HEK293 (cell line): ENCODE data around the gene TWIST2.

Experiments
- CTCF ChIA-PET: fragments of 350-600 bp; formaldehyde crosslinking; extraction: SDS; loops from one replicate; lab custom pipeline; 2021; ENCODE audit warnings: antibody characterized with exemption; lab: Yijun Ruan, JAX
- POLR2A ChIA-PET: fragments of 300-600 bp; formaldehyde crosslinking; extraction: SDS; loops from one replicate; lab custom pipeline; 2020; ENCODE audit warnings: antibody characterized with exemption, inconsistent platforms; lab: Yijun Ruan, JAX
- H3K27ac ChIP-seq: fragments of 200-500 bp; sonication (Bioruptor generic); 2 replicates; pipeline ENCODE4 v1.5.1; 2014; ENCODE audit warnings: low read depth, low read length, control low read depth, inconsistent platforms; ENCODE audit errors: extremely low read depth
- H3K36me3 ChIP-seq, 2 experiments: fragments of 200-500 bp in 1 of 2; sonication (Bioruptor generic) in 1 of 2; 1 replicate in 1 of 2; 2 replicates in 1 of 2; pipeline ENCODE4 v1.5.1; 2014 to 2017; ENCODE audit warnings: inconsistent platforms in 2 of 2, low read length in 2 of 2; ENCODE audit not compliant: control insufficient read depth in 2 of 2, insufficient read depth in 1 of 2
- H3K4me1 ChIP-seq: fragments of 200-500 bp; sonication (Bioruptor generic); 2 replicates; pipeline ENCODE4 v1.5.1; 2014; ENCODE audit warnings: mild to moderate bottlenecking, low read length, inconsistent platforms; ENCODE audit not compliant: control insufficient read depth, insufficient read depth
- H3K4me3 ChIP-seq: 2 replicates; pipeline ENCODE4 v1.5.1; 2011; ENCODE audit warnings: low read depth, mild to moderate bottlenecking, control low read depth, low read length, moderate library complexity
- H3K9me3 ChIP-seq: fragments of 200-500 bp; sonication (Bioruptor generic); 2 replicates; pipeline ENCODE4 v1.5.1; 2014; ENCODE audit warnings: low read depth, low read length, inconsistent platforms; ENCODE audit not compliant: control insufficient read depth, insufficient read depth
- GLI2 ChIP-seq: fragments of 450-650 bp; formaldehyde crosslinking; IDR thresholded peaks from 2 replicates; pipeline ENCODE4; 2017; ENCODE audit warnings: missing biosample characterization, missing genetic modification characterization, low read depth, borderline replicate concordance
- SALL2 ChIP-seq: fragments of 450-650 bp; formaldehyde crosslinking; IDR thresholded peaks from 2 replicates; pipeline ENCODE4 v1.5.0; 2017; ENCODE audit warnings: missing biosample characterization, mild to moderate bottlenecking, missing genetic modification characterization, borderline replicate concordance
- TRIM28 ChIP-seq: IDR thresholded peaks from 2 replicates; pipeline ENCODE4 v1.6.1; 2011; ENCODE audit warnings: low read length, control low read depth, borderline replicate concordance
- ZEB2 ChIP-seq: fragments of 450-650 bp; formaldehyde crosslinking; IDR thresholded peaks from 2 replicates; pipeline ENCODE4 v1.5.1; 2016; ENCODE audit warnings: missing biosample characterization, missing genetic modification characterization
- ZNF138 ChIP-seq: fragments of 450-650 bp; formaldehyde crosslinking; IDR thresholded peaks from 2 replicates; pipeline ENCODE4 v1.5.1; 2016; ENCODE audit warnings: missing biosample characterization, missing genetic modification characterization, borderline replicate concordance
- ZNF157 ChIP-seq: fragments of 450-650 bp; formaldehyde crosslinking; IDR thresholded peaks from 2 replicates; pipeline ENCODE4 v1.5.1; 2016; ENCODE audit warnings: missing biosample characterization, missing genetic modification characterization
- ZNF169 ChIP-seq: fragments of 450-650 bp; formaldehyde crosslinking; IDR thresholded peaks from 2 replicates; pipeline ENCODE4 v1.5.1; 2016; ENCODE audit warnings: missing biosample characterization, missing genetic modification characterization
- ZNF184 ChIP-seq: fragments of 450-650 bp; IDR thresholded peaks from 2 replicates; pipeline ENCODE4 v1.5.1; 2018; ENCODE audit warnings: missing biosample characterization, mild to moderate bottlenecking, missing genetic modification characterization
- ZNF248 ChIP-seq: fragments of 450-650 bp; formaldehyde crosslinking; IDR thresholded peaks from 2 replicates; pipeline ENCODE4 v1.5.1; 2017; ENCODE audit warnings: missing biosample characterization, missing genetic modification characterization
- ZNF292 ChIP-seq: fragments of 450-650 bp; formaldehyde crosslinking; IDR thresholded peaks from 2 replicates; pipeline ENCODE4 v1.5.1; 2016; ENCODE audit warnings: low read depth, missing biosample characterization, missing genetic modification characterization, borderline replicate concordance
- ZNF394 ChIP-seq: fragments of 450-650 bp; formaldehyde crosslinking; IDR thresholded peaks from 2 replicates; pipeline ENCODE4 v1.5.1; 2016; ENCODE audit warnings: missing biosample characterization, missing genetic modification characterization, mild to moderate bottlenecking, moderate library complexity, borderline replicate concordance
- ZNF544 ChIP-seq: fragments of 450-650 bp; formaldehyde crosslinking; IDR thresholded peaks from 2 replicates; pipeline ENCODE4 v1.5.0; 2017; ENCODE audit warnings: missing biosample characterization, missing genetic modification characterization
- ZNF549 ChIP-seq: fragments of 450-650 bp; IDR thresholded peaks from 2 replicates; pipeline ENCODE4 v1.5.1; 2018; ENCODE audit warnings: missing biosample characterization, missing genetic modification characterization, mild to moderate bottlenecking, inconsistent platforms, moderate library complexity
- ZNF558 ChIP-seq: fragments of 450-650 bp; formaldehyde crosslinking; IDR thresholded peaks from 2 replicates; pipeline ENCODE4 v1.5.1; 2016; ENCODE audit warnings: missing biosample characterization, missing genetic modification characterization
- ZNF776 ChIP-seq: fragments of 450-650 bp; formaldehyde crosslinking; IDR thresholded peaks from 2 replicates; pipeline ENCODE4 v1.5.0; 2017; ENCODE audit warnings: missing biosample characterization, missing genetic modification characterization, borderline replicate concordance
- ZNF791 ChIP-seq: fragments of 450-650 bp; formaldehyde crosslinking; IDR thresholded peaks from 2 replicates; pipeline ENCODE4 v1.5.1; 2016; ENCODE audit warnings: missing biosample characterization, missing genetic modification characterization
- ZNF830 ChIP-seq: fragments of 450-650 bp; IDR thresholded peaks from 2 replicates; pipeline ENCODE4 v1.5.0; 2018; ENCODE audit warnings: missing biosample characterization, missing genetic modification characterization, low read depth, mild to moderate bottlenecking, moderate library complexity
- TF ChIP-seq, protein P1 (sequence below): fragments of 450-650 bp; formaldehyde crosslinking; IDR thresholded peaks from 2 replicates; pipeline ENCODE4 v1.5.1; 2016; ENCODE audit warnings: missing biosample characterization, missing genetic modification characterization
- TF ChIP-seq, protein P2 (sequence below): fragments of 450-650 bp; formaldehyde crosslinking; IDR thresholded peaks from 2 replicates; pipeline ENCODE4 v1.5.1; 2016; ENCODE audit warnings: missing biosample characterization, missing genetic modification characterization, low read depth
- TF ChIP-seq, protein P3 (sequence below): fragments of 450-650 bp; formaldehyde crosslinking; IDR thresholded peaks from 2 replicates; pipeline ENCODE4 v1.5.1; 2016; ENCODE audit warnings: missing biosample characterization, missing genetic modification characterization
- TF ChIP-seq, protein P4 (sequence below): IDR thresholded peaks from 2 replicates; pipeline ENCODE4 v1.6.1; 2011; ENCODE audit warnings: mild to moderate bottlenecking, low read depth, low read length, borderline replicate concordance
- TF ChIP-seq, protein P5 (sequence below): fragments of 450-650 bp; formaldehyde crosslinking; IDR thresholded peaks from 2 replicates; pipeline ENCODE4 v1.5.1; 2016; ENCODE audit warnings: missing biosample characterization, missing genetic modification characterization, borderline replicate concordance
- TF ChIP-seq, protein P6 (sequence below): fragments of 450-650 bp; formaldehyde crosslinking; IDR thresholded peaks from 2 replicates; pipeline ENCODE4; 2016; ENCODE audit warnings: missing biosample characterization, missing genetic modification characterization

Gene TWIST2

DNA sequence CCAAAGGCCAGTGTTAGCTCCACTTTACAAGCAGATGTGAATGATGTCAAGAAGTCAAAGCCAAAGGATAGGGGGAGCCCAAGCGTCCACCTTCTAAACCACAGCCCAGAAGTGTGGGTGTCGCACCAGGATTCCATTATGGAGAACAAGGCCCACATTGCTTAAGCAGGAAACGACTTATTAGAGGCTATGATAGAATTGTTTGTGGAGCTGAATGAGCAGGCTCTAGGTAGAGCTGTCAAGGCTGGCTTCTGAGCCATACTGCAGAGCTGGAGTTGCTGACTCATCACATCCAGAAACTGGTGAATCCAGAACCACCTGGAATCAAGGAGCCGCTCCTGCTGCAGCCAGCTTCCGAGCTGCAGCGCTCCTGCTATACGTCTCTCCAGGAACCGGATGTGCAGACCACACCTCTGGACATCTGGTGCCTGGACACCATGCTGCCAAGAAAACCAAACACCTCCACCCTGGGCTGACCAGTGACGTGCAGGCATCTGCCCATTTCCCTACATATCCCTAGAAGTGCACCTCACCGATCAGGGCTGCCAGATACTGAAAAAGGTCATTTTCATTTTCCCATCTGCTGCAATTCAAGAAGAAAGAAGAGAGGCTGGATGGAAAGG is 6.2 kb upstream of the TWIST2 start:
- CTCF ChIA-PET = interaction anchor here (1.0 kb wide), 1 partner anchor 107 kb away, joined by 3 read pairs; no protein-coding TSS in a partner anchor
- no peak overlapping the region for H3K4me3 ChIP-seq
- no peaks in the 10 kb centered on the region for H3K4me1 ChIP-seq
- POLR2A ChIA-PET = no interaction called here
- no peak for TF ChIP-seq GLI2
- TF ChIP-seq, protein P1, sequence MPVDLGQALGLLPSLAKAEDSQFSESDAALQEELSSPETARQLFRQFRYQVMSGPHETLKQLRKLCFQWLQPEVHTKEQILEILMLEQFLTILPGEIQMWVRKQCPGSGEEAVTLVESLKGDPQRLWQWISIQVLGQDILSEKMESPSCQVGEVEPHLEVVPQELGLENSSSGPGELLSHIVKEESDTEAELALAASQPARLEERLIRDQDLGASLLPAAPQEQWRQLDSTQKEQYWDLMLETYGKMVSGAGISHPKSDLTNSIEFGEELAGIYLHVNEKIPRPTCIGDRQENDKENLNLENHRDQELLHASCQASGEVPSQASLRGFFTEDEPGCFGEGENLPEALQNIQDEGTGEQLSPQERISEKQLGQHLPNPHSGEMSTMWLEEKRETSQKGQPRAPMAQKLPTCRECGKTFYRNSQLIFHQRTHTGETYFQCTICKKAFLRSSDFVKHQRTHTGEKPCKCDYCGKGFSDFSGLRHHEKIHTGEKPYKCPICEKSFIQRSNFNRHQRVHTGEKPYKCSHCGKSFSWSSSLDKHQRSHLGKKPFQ (tag by site-specific recombination) = no peak
- TF ChIP-seq, protein P2, sequence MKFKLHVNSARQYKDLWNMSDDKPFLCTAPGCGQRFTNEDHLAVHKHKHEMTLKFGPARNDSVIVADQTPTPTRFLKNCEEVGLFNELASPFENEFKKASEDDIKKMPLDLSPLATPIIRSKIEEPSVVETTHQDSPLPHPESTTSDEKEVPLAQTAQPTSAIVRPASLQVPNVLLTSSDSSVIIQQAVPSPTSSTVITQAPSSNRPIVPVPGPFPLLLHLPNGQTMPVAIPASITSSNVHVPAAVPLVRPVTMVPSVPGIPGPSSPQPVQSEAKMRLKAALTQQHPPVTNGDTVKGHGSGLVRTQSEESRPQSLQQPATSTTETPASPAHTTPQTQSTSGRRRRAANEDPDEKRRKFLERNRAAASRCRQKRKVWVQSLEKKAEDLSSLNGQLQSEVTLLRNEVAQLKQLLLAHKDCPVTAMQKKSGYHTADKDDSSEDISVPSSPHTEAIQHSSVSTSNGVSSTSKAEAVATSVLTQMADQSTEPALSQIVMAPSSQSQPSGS (tag by site-specific recombination) = no peak
- TF ChIP-seq, protein P3, sequence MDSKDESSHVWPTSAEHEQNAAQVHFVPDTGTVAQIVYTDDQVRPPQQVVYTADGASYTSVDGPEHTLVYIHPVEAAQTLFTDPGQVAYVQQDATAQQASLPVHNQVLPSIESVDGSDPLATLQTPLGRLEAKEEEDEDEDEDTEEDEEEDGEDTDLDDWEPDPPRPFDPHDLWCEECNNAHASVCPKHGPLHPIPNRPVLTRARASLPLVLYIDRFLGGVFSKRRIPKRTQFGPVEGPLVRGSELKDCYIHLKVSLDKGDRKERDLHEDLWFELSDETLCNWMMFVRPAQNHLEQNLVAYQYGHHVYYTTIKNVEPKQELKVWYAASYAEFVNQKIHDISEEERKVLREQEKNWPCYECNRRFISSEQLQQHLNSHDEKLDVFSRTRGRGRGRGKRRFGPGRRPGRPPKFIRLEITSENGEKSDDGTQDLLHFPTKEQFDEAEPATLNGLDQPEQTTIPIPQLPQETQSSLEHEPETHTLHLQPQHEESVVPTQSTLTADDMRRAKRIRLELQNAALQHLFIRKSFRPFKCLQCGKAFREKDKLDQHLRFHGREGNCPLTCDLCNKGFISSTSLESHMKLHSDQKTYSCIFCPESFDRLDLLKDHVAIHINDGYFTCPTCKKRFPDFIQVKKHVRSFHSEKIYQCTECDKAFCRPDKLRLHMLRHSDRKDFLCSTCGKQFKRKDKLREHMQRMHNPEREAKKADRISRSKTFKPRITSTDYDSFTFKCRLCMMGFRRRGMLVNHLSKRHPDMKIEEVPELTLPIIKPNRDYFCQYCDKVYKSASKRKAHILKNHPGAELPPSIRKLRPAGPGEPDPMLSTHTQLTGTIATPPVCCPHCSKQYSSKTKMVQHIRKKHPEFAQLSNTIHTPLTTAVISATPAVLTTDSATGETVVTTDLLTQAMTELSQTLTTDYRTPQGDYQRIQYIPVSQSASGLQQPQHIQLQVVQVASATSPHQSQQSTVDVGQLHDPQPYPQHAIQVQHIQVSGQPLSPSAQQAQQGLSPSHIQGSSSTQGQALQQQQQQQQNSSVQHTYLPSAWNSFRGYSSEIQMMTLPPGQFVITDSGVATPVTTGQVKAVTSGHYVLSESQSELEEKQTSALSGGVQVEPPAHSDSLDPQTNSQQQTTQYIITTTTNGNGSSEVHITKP = no peak
- no peak for TF ChIP-seq ZNF394 (tag by site-specific recombination)
- TF ChIP-seq, protein P4, sequence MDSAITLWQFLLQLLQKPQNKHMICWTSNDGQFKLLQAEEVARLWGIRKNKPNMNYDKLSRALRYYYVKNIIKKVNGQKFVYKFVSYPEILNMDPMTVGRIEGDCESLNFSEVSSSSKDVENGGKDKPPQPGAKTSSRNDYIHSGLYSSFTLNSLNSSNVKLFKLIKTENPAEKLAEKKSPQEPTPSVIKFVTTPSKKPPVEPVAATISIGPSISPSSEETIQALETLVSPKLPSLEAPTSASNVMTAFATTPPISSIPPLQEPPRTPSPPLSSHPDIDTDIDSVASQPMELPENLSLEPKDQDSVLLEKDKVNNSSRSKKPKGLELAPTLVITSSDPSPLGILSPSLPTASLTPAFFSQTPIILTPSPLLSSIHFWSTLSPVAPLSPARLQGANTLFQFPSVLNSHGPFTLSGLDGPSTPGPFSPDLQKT = no peak
- no peak for TF ChIP-seq TRIM28
- no peak for TF ChIP-seq ZNF292 (tag by site-specific recombination)
- no peak for TF ChIP-seq ZNF791 (tag by site-specific recombination)
- no peak for TF ChIP-seq ZNF248 (tag by site-specific recombination)
- TF ChIP-seq ZNF549 (tag by site-specific recombination) = no peak
- no peaks in the 10 kb centered on the region for H3K9me3 ChIP-seq
- no peak overlapping the region for H3K27ac ChIP-seq
- H3K36me3 ChIP-seq = no peaks in the 10 kb centered on the region

DNA sequence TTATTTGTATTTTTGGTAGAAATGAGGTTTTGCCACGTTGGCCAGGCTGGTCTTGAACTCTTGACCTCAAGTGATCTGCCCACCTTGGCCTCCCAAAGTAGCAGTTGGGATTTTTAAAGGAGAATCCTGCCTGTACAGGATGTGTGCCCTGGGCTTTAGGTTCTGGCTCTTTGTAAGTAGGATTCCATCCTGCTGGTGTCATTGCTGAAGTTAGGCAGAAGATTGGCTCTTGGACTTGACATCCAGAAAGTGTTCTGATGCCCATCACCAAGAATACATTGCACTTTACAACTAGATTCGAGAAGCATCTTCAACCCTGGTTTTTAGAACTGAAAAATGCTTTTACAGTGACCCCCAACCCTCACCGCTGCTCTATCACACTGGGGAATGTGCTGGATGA is 4.4 kb upstream of the TWIST2 start:
- no peaks in the 10 kb centered on the region for H3K4me1 ChIP-seq
- H3K27ac ChIP-seq = no peak overlapping the region
- H3K9me3 ChIP-seq = no peaks in the 10 kb centered on the region
- H3K4me3 ChIP-seq = no peak overlapping the region
- no peaks in the 10 kb centered on the region for H3K36me3 ChIP-seq
- ChIA-PET CTCF (no interaction called here), POLR2A (no interaction called here)
- TF ChIP-seq ZNF544 (no peak), ZNF138 (tag by site-specific recombination) (no peak), ZNF830 (no peak), ZEB2 (tag by site-specific recombination) (no peak), ZNF776 (no peak), ZNF558 (tag by site-specific recombination) (no peak), ZNF169 (tag by site-specific recombination) (no peak), ZNF184 (tag by site-specific recombination) (no peak), SALL2 (tag by site-specific recombination) (no peak), ZNF157 (no peak)
- TF ChIP-seq, protein P5, sequence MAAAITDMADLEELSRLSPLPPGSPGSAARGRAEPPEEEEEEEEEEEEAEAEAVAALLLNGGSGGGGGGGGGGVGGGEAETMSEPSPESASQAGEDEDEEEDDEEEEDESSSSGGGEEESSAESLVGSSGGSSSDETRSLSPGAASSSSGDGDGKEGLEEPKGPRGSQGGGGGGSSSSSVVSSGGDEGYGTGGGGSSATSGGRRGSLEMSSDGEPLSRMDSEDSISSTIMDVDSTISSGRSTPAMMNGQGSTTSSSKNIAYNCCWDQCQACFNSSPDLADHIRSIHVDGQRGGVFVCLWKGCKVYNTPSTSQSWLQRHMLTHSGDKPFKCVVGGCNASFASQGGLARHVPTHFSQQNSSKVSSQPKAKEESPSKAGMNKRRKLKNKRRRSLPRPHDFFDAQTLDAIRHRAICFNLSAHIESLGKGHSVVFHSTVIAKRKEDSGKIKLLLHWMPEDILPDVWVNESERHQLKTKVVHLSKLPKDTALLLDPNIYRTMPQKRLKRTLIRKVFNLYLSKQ (tag by site-specific recombination) = no peak
- TF ChIP-seq, protein P6, sequence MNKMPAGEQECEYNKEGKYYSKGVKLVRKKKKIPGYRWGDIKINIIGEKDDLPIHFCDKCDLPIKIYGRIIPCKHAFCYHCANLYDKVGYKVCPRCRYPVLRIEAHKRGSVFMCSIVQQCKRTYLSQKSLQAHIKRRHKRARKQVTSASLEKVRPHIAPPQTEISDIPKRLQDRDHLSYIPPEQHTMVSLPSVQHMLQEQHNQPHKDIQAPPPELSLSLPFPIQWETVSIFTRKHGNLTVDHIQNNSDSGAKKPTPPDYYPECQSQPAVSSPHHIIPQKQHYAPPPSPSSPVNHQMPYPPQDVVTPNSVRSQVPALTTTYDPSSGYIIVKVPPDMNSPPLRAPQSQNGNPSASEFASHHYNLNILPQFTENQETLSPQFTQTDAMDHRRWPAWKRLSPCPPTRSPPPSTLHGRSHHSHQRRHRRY = no peak
